Measurements from ENCODE around the gene TECPR1.

Gene TECPR1

DNA sequence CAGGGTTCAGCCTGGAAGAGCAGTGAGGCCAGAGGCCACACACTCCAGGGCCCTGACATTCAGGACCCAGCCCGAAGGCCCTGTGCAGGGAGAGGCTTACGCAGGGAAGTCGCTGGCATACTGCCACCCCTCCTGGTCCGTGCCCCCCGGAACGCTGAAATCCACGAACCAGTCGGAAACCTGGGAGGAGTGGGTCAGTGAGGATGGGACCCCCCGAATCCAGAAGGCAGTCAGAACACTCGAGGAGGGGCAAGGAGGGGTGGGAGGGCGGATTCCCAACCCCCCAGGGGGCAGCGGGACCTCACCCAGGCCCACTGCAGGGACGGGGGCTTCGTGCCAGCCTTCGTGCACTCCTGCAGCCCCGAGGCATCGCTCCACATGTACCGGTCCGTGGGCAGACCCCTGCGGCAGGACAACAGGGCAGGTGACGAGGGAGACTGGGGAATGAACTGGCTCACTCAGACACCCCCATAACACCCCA is 27.3 kb downstream of the TECPR1 start:
- Histone ChIP-seq H3K79me2 (ENCODE audit: control insufficient read depth, insufficient read depth, low read length) (no peaks in the 10 kb centered on the region), H3K4me2 (ENCODE audit: low read length) (no peak overlapping the region), H3K4ac (ENCODE audit: low read depth, low read length) (no peak overlapping the region), H3K27ac (ENCODE audit: low read depth, low read length) (no peak overlapping the region), H3K27me3 (ENCODE audit: insufficient read depth, low read length, poor library complexity) (no peaks in the 10 kb centered on the region), H3K18ac (ENCODE audit: low read length) (no peak overlapping the region), H3K4me1 (ENCODE audit: control insufficient read depth, low read depth, low read length) (no peaks in the 10 kb centered on the region), H3K79me1 (ENCODE audit: low read length) (no peaks in the 10 kb centered on the region), H2BK5ac (ENCODE audit: low read length) (no peak overlapping the region), H4K5ac (ENCODE audit: low read length) (no peak overlapping the region), H2BK120ac (ENCODE audit: low read depth, low read length) (no peak overlapping the region), H2BK15ac (replicated peaks; ENCODE audit: low read depth) (no peak overlapping the region), H2AK5ac (ENCODE audit: low read length) (no peak overlapping the region), H3K4me3 (ENCODE audit: low read length) (no peak overlapping the region), H3K56ac (ENCODE audit: low read length) (no peak overlapping the region), H3K36me3 (ENCODE audit: control insufficient read depth, insufficient read depth, low read length) (no peaks in the 10 kb centered on the region), H4K8ac (ENCODE audit: low read depth, low read length) (no peak overlapping the region), H3K23ac (ENCODE audit: low read length) (no peak overlapping the region), H3K9ac (ENCODE audit: low read length) (no peak overlapping the region)
- WGBS (ENCODE audit: extremely low coverage, insufficient coverage, low lambda C conversion rate): no CpG with 5 or more reads among the region's 21 CpGs
- no peak for DNase-seq

DNA sequence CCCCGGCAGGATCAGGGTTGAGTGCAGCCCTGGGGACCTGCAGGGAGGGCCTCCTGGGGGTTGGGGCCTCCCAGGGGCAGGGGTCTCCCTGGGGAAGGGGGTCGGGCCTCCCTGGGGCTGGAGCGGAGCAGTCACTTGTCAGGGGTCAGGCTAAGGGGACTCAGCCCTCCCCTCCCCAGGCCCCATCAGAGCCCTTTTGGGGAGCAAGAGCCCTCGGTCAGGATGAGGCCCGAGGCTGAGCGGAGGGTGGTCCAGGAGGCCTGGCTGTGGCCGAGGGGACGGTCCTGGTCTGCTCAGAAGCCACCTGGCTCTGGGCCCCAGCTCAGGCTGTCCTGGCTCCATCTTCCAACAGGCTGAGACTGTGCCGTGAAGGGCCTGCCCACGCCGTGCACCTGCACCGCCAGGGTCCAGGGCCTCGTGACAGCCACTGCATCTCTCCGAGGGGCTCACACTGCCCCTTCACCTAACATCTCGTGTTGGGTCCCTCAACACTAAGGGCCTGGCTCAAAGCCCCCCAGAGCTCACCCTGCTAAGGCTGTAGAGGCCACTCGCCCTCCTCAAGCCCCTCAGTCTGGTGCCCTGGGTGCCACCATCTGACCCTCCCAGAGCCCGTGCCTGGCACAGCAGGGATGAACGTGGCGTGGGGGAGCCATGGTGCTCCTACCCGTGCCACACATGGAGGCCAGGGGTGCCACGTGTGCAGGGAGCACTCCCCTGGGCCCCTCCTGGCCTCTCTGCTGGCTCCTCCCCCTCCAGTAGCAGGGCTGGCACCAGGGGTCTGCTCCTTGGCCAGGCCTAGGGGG is 27.9 kb downstream of the TECPR1 start:
- H3K4ac ChIP-seq (ENCODE audit: low read depth, low read length): no peak overlapping the region
- no peaks in the 10 kb centered on the region for H3K79me2 ChIP-seq (ENCODE audit: control insufficient read depth, insufficient read depth, low read length)
- no peak overlapping the region for H4K8ac ChIP-seq (ENCODE audit: low read depth, low read length)
- H3K4me3 ChIP-seq (ENCODE audit: low read length): no peak overlapping the region
- no peak overlapping the region for H2BK120ac ChIP-seq (ENCODE audit: low read depth, low read length)
- no peak overlapping the region for H2AK5ac ChIP-seq (ENCODE audit: low read length)
- H3K23ac ChIP-seq (ENCODE audit: low read length): no peak overlapping the region
- no peak overlapping the region for H3K27ac ChIP-seq (ENCODE audit: low read depth, low read length)
- H3K27me3 ChIP-seq (ENCODE audit: insufficient read depth, low read length, poor library complexity): no peaks in the 10 kb centered on the region
- no peak overlapping the region for H3K56ac ChIP-seq (ENCODE audit: low read length)
- no CpG with 5 or more reads among the region's 21 CpGs for WGBS (ENCODE audit: extremely low coverage, insufficient coverage, low lambda C conversion rate)
- H4K5ac ChIP-seq (ENCODE audit: low read length): no peak overlapping the region
- no peak overlapping the region for H3K18ac ChIP-seq (ENCODE audit: low read length)
- H2BK5ac ChIP-seq (ENCODE audit: low read length): no peak overlapping the region
- no peaks in the 10 kb centered on the region for H3K4me1 ChIP-seq (ENCODE audit: control insufficient read depth, low read depth, low read length)
- H3K4me2 ChIP-seq (ENCODE audit: low read length): no peak overlapping the region
- no peaks in the 10 kb centered on the region for H3K36me3 ChIP-seq (ENCODE audit: control insufficient read depth, insufficient read depth, low read length)
- H3K9ac ChIP-seq (ENCODE audit: low read length): no peak overlapping the region
- no peaks in the 10 kb centered on the region for H3K79me1 ChIP-seq (ENCODE audit: low read length)
- DNase-seq: no peak
- no peak overlapping the region for H2BK15ac ChIP-seq (replicated peaks; ENCODE audit: low read depth)

- Histone ChIP-seq H2BK5ac (ENCODE audit: low read length) (no peak overlapping the region), H2BK120ac (ENCODE audit: low read depth, low read length) (no peak overlapping the region), H3K36me3 (ENCODE audit: control insufficient read depth, insufficient read depth, low read length) (no peaks in the 10 kb centered on the region), H3K4ac (ENCODE audit: low read depth, low read length) (no peak overlapping the region), H4K8ac (ENCODE audit: low read depth, low read length) (no peak overlapping the region), H3K4me3 (ENCODE audit: low read length) (no peak overlapping the region), H3K56ac (ENCODE audit: low read length) (no peak overlapping the region), H3K79me1 (ENCODE audit: low read length) (no peaks in the 10 kb centered on the region), H3K27ac (ENCODE audit: low read depth, low read length) (no peak overlapping the region), H3K79me2 (ENCODE audit: control insufficient read depth, insufficient read depth, low read length) (no peaks in the 10 kb centered on the region), H3K4me2 (ENCODE audit: low read length) (no peak overlapping the region), H3K27me3 (ENCODE audit: insufficient read depth, low read length, poor library complexity) (no peaks in the 10 kb centered on the region), H3K9ac (ENCODE audit: low read length) (no peak overlapping the region), H2AK5ac (ENCODE audit: low read length) (no peak overlapping the region), H2BK15ac (replicated peaks; ENCODE audit: low read depth) (no peak overlapping the region), H3K18ac (ENCODE audit: low read length) (no peak overlapping the region), H3K4me1 (ENCODE audit: control insufficient read depth, low read depth, low read length) (no peaks in the 10 kb centered on the region), H4K5ac (ENCODE audit: low read length) (no peak overlapping the region), H3K23ac (ENCODE audit: low read length) (no peak overlapping the region)
- no peak for DNase-seq
- no CpG with 5 or more reads among the region's 15 CpGs for WGBS (ENCODE audit: extremely low coverage, insufficient coverage, low lambda C conversion rate)
Measured at GRCh38 chr7:98223351-98223897, 28.6 kb downstream of the TECPR1 start.

DNA sequence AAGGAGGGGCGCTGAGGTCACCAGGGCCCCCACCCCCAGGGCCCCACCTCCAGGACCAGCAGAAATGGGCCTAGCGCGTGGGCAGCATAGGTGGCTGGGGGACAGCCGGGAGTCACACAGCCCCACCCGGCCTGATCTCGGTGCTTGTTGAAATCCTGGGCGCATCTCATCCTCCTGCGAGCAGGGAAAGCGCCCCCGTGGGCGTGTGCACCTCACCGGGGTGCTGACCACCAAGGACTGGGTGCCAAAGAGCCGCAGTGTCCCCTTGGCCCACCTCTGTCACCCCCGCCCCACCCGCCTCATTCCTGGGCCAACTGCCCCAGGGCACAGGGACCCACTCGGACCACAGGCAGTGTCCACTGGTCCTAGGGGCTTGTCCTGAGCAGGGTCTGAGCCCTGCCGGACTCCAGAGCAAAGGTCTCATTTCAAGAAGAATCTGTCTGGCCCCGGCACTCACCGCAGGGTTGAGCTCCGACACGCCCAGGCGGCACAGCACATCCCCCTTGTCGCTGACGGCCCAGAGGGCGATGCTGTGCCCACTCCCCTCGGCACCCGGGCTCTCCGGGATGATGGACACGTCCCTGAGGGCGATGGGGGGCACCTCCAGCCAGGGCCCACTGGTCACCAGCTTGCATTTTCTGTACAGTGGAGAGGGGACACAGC is 29.4 kb downstream of the TECPR1 start:
- Histone ChIP-seq H3K36me3 (ENCODE audit: control insufficient read depth, insufficient read depth, low read length) (no peaks in the 10 kb centered on the region), H2BK120ac (ENCODE audit: low read depth, low read length) (no peak overlapping the region), H4K8ac (ENCODE audit: low read depth, low read length) (no peak overlapping the region), H4K5ac (ENCODE audit: low read length) (no peak overlapping the region), H3K56ac (ENCODE audit: low read length) (no peak overlapping the region), H3K27me3 (ENCODE audit: insufficient read depth, low read length, poor library complexity) (no peaks in the 10 kb centered on the region), H2BK5ac (ENCODE audit: low read length) (no peak overlapping the region), H3K4me1 (ENCODE audit: control insufficient read depth, low read depth, low read length) (no peaks in the 10 kb centered on the region), H2AK5ac (ENCODE audit: low read length) (no peak overlapping the region), H3K4me3 (ENCODE audit: low read length) (no peak overlapping the region), H2BK15ac (replicated peaks; ENCODE audit: low read depth) (no peak overlapping the region), H3K9ac (ENCODE audit: low read length) (no peak overlapping the region), H3K79me2 (ENCODE audit: control insufficient read depth, insufficient read depth, low read length) (no peaks in the 10 kb centered on the region), H3K79me1 (ENCODE audit: low read length) (no peaks in the 10 kb centered on the region), H3K4me2 (ENCODE audit: low read length) (no peak overlapping the region), H3K4ac (ENCODE audit: low read depth, low read length) (no peak overlapping the region), H3K27ac (ENCODE audit: low read depth, low read length) (no peak overlapping the region), H3K23ac (ENCODE audit: low read length) (no peak overlapping the region), H3K18ac (ENCODE audit: low read length) (no peak overlapping the region)
- no CpG with 5 or more reads among the region's 30 CpGs for WGBS (ENCODE audit: extremely low coverage, insufficient coverage, low lambda C conversion rate)
- no peak for DNase-seq

DNA sequence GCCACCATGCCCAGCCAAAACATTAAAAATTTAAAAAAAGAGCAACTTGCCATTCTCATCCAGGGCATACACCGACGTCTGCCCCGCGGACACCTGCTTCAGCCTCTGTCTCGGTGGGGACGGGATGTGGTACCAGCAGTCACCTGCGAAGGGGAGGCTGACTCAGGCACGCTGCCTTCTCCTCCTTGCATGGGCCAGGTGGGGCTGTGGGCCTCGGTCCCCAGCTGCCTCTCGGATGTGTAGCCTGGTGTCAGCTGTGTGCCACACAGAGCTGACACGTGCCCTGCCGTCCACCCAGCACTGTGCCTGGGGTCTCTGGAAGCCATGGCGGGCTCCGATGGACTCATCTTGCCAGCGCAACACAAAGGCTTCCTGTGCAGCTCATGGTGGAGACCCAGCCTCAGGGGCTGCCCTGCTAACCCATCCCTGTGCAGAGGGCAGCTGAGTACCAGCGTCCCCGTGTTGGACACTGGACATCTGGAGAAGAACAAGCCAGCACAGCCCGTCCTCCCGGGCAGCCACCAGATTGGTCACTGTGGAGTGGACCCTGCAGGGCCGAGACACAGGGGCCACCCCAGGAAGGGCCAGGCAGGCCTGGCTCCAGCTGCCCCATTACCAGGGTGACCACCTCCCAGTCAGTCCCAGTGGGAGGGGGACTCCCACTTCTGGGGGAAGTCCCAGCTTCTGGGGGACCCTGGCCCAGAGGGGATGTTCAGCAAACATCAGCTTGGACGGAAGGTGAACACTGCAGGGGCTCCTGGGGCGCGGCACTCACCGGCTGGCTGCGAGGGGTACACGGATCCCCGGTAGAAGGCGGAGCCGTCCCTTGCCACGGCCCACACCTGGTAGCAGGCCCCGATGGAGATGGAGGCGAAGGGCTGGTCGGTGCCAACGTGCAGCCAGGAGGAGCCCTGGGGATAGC is 30.2 kb downstream of the TECPR1 start:
- no peaks in the 10 kb centered on the region for H3K4me1 ChIP-seq (ENCODE audit: control insufficient read depth, low read depth, low read length)
- H3K9ac ChIP-seq (ENCODE audit: low read length): no peak overlapping the region
- no peak overlapping the region for H2BK15ac ChIP-seq (replicated peaks; ENCODE audit: low read depth)
- H3K4me2 ChIP-seq (ENCODE audit: low read length): no peak overlapping the region
- no peaks in the 10 kb centered on the region for H3K79me2 ChIP-seq (ENCODE audit: control insufficient read depth, insufficient read depth, low read length)
- WGBS (ENCODE audit: extremely low coverage, insufficient coverage, low lambda C conversion rate): no CpG with 5 or more reads among the region's 34 CpGs
- H3K56ac ChIP-seq (ENCODE audit: low read length): no peak overlapping the region
- H3K18ac ChIP-seq (ENCODE audit: low read length): no peak overlapping the region
- H2BK120ac ChIP-seq (ENCODE audit: low read depth, low read length): no peak overlapping the region
- H3K27me3 ChIP-seq (ENCODE audit: insufficient read depth, low read length, poor library complexity): no peaks in the 10 kb centered on the region
- H4K8ac ChIP-seq (ENCODE audit: low read depth, low read length): no peak overlapping the region
- H3K27ac ChIP-seq (ENCODE audit: low read depth, low read length): no peak overlapping the region
- H3K4ac ChIP-seq (ENCODE audit: low read depth, low read length): no peak overlapping the region
- no peak overlapping the region for H4K5ac ChIP-seq (ENCODE audit: low read length)
- no peak overlapping the region for H2BK5ac ChIP-seq (ENCODE audit: low read length)
- no peak overlapping the region for H3K4me3 ChIP-seq (ENCODE audit: low read length)
- no peaks in the 10 kb centered on the region for H3K36me3 ChIP-seq (ENCODE audit: control insufficient read depth, insufficient read depth, low read length)
- DNase-seq: no peak
- no peak overlapping the region for H3K23ac ChIP-seq (ENCODE audit: low read length)
- no peaks in the 10 kb centered on the region for H3K79me1 ChIP-seq (ENCODE audit: low read length)
- no peak overlapping the region for H2AK5ac ChIP-seq (ENCODE audit: low read length)

Data from mesendoderm (in vitro differentiated cells).